Right lobe of liver (tissue), 6 donors: ENCODE data around the gene GRK6. TPM values are rescaled to one million over a fixed set of nuclear protein-coding genes. Genes with fewer than 3 reads are reported as not detected.

Experiments
- ATAC-seq, 4 donors: fragments of 200-7000 bp; cut with Tn5 transposase; one replicate each; pipeline ENCODE4 v1.9.1; 2020; ENCODE audit warnings: mild to moderate bottlenecking in 4 of 4, moderate library complexity in 4 of 4
- DNase-seq, 3 donors: peaks; one replicate each; pipeline ENCODE4 v3.0.0-alpha.2; 2020
- H3K27ac ChIP-seq, 3 donors: fragments of 200-600 bp; one replicate each; pipeline ENCODE4 v1.8.0; 2022
- H3K27me3 ChIP-seq, 2 donors: fragments of 200-600 bp; one replicate each; pipeline ENCODE4 v1.8.0; 2022
- H3K36me3 ChIP-seq, 4 donors: fragments of 200-600 bp; sonication (generic) in 1 of 4; one replicate each; pipeline versions ENCODE4 v1.5.1 to v1.8.0; 2017 to 2022; ENCODE audit warnings: control low read depth in 1 of 4
- H3K4me1 ChIP-seq, 4 donors: fragments of 200-600 bp; sonication (generic) in 1 of 4; one replicate each; pipeline versions ENCODE4 v1.5.1 to v1.8.0; 2017 to 2022; ENCODE audit warnings: control low read depth in 1 of 4
- H3K4me3 ChIP-seq, 3 donors: fragments of 200-600 bp; one replicate each; pipeline ENCODE4 v1.8.0; 2022
- H3K9me3 ChIP-seq, 4 donors: fragments of 200-600 bp; sonication (generic) in 1 of 4; one replicate each; pipeline versions ENCODE4 v1.5.1 to v1.8.0; 2017 to 2022; ENCODE audit warnings: control low read depth in 1 of 4
- CTCF ChIP-seq, 4 donors: fragments of 200-600 bp in 3 of 4; fragments of 450-650 bp in 1 of 4; IDR thresholded peaks; one replicate each; pipeline versions ENCODE4 v1.5.1 to v1.8.0; 2016 to 2022; ENCODE audit warnings: antibody characterized with exemption in 4 of 4, mild to moderate bottlenecking in 2 of 4
- POLR2A ChIP-seq: fragments of 450-650 bp; IDR thresholded peaks from one replicate; pipeline ENCODE4 v1.6.1; 2017; ENCODE audit warnings: antibody characterized with exemption, mild to moderate bottlenecking
- WGBS: methylation state at CpG from one replicate; pipeline ENCODE4 v1.1.6; 2018; ENCODE audit warnings: low coverage, low lambda C conversion rate; ENCODE audit not compliant: insufficient coverage; ENCODE audit errors: missing lambda C conversion rate; 5-methylcytosine and 5-hydroxymethylcytosine counted together
- intact Hi-C, 2 donors: fragments of 100-400 bp; cut with DNase I; formaldehyde crosslinking; loops; one replicate each; pipeline versions ENCODE4 v1.11.2 to v1.14.1; 2022
- total RNA-seq, 6 experiments: library from RNA; depleted of rRNA in 2 of 6; stranded (reverse); fragments of >200 nt in 2 of 6; fragmentation: NEBNext Ultra II Directional in 3 of 6; extraction: Animal tissue kit (Norgen Biotek cat#: 25700) in 3 of 6; gene quantifications; one replicate each; pipeline versions ENCODE4 v1.1.0 to v1.2.4, GENCODE V29; 2016 to 2023
- donor health status: DM: no; HTN: yes; CAD: no.
- donor health status: DM: no; HTN: no; CAD: no.
- donor health status: DM: no; HTN: no; CAD: no.
- donor health status: DM: no; HTN: yes; CAD: no.
- donor health status: DM: no; HTN: yes; CAD: no.

Gene GRK6
- total RNA-seq, 6 experiments from 2014 or later: 6.1 to 10.8 (median 10.0) TPM

DNA sequence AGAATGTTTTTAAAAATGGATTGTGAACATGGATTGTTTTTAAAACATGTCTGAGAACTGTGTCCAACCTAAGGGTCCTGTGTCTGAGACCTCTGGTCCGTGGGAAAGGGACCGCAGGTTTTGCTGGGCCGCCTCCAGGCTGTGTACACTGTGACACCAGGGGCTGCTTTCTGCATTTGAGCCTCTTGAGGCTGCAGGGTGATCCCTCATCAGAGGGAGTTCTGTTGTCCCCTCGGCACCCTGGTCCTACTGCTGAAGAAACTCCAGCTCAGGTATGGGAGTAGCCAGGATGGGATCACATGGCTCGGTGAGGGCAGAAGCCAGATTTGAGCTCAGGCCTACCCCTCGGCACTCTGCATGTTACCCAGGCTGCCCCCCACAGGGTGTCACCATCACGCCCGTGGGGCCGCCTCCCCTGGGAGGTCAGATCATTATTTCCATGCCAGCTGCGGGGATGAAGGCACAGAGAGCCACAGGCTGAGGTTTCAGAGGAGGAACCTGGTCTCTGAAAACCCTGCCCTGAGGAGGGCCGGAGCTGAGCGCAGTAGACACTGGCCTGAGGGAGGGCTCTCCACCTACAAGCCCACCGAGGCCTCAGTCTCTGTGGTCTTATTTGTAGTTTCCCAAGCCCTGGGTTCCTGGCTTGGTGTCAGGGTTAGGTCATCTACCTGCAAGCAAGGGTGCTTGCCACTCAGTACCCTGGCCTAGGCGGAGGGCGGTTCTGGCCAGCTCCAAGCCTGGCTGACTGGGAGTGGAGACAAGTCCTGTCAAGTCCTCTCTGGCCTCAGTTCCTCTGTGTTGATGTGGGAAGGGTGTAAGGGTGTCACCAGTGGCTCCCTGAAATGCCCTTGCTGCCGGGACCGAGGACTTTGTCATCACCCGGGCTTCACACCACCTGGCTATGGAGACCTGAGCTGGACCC lies 22.9 kb downstream of the GRK6 start:
- intact Hi-C loops: loop anchor here (5.0 to 10.0 kb wide), 3 partner anchors 52 to 135 kb away; partner anchors contain the start of gene MXD3 (in 1 of the 2)
- Histone ChIP-seq H3K27ac (no peak overlapping the region), H3K4me1 (peaks cover 0 to 24% (median 4%) of the 10 kb centered on the region in 4 donors), H3K9me3 (no peaks in the 10 kb centered on the region), H3K4me3 (no peak overlapping the region), H3K36me3 (no peaks in the 10 kb centered on the region), H3K27me3 (no peaks in the 10 kb centered on the region)
- DNase-seq: no peak
- 95% methylated on average over 3 of the region's 18 CpGs for WGBS
- no peak for TF ChIP-seq CTCF (IDR thresholded peaks at IDR 0.05)
- TF ChIP-seq POLR2A: no peak
- ATAC-seq: no peak

GRCh38 chr5:177450667-177451424 lies 24.4 kb downstream of the GRK6 start:
- ATAC-seq: no peak
- 93% methylated on average over 2 of the region's 10 CpGs for WGBS
- H3K4me1 ChIP-seq: peaks cover 0 to 24% (median 4%) of the 10 kb centered on the region in 4 donors
- H3K4me3 ChIP-seq: no peak overlapping the region
- no peaks in the 10 kb centered on the region for H3K36me3 ChIP-seq
- no peaks in the 10 kb centered on the region for H3K27me3 ChIP-seq
- no peaks in the 10 kb centered on the region for H3K9me3 ChIP-seq
- no peak for DNase-seq
- intact Hi-C loops: loop anchor here (5.0 to 10.0 kb wide), 3 partner anchors 54 to 136 kb away; partner anchors contain the start of gene MXD3 (in 1 of the 2)
- no peak overlapping the region for H3K27ac ChIP-seq
- TF ChIP-seq POLR2A (no peak), CTCF (IDR thresholded peaks at IDR 0.05) (no peak)

DNA sequence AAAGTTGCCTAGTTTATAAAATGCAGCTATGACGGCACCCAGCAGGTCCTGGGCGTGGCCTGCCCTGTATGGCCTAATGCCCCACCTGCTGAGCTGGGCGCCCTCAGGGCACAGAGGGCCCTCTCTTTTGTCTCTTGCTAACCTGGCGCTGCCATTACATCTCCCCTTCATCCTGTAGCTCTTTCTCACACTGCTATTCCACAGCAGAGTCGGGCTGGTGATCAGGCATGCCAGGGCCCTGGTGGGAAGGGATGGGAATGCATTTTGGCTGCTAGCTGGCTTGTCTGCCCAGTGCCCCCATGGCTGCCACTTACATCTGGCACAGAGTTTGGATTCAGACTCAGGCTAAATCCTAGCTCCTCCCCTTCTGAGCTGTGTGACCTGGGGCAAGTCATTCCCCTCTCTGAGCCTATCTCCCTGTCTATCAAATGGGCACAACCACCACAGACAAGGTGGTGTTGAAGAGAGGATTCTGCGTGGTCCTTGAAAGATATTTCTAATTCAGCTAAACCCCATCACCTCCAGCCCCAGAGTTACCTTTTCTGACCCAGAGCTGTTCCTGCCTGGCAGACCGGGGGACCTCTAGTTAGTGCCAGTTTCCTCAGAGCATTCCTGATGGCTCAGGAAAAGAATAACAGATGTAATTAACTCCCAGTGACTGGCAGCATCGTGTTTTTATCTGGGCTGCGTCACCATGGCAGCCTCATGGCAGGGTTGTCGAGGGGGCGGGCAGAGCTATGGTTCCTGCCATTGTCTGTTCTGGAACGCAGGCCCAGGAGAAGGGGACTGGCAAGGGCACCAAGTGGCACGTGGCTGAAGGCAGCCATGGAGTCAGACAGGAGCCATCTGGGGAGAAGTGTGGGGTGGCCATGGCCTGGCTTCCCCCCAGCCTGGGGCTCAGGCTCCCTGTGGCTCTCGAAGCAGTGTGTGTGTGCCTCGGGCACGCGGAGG lies 26.5 kb downstream of the GRK6 start:
- TF ChIP-seq POLR2A (no peak), CTCF (IDR thresholded peaks at IDR 0.05) (no peak)
- DNase-seq: peak in 1 of 3 donors; percentile 56
- no peaks in the 10 kb centered on the region for H3K36me3 ChIP-seq
- WGBS: no CpG with 5 or more reads among the region's 17 CpGs
- no peaks in the 10 kb centered on the region for H3K27me3 ChIP-seq
- intact Hi-C loops: loop anchor here (5.0 to 10.0 kb wide), 3 partner anchors 56 to 138 kb away; partner anchors contain the start of gene MXD3 (in 1 of the 2)
- H3K4me3 ChIP-seq: no peak overlapping the region
- H3K4me1 ChIP-seq: peaks cover 0 to 12% (median 3%) of the 10 kb centered on the region in 4 donors
- no peak for ATAC-seq
- no peak overlapping the region for H3K27ac ChIP-seq
- no peaks in the 10 kb centered on the region for H3K9me3 ChIP-seq
